Epithelial cell of prostate (primary cell): Measurements from ENCODE around the gene ANXA2R.
"Not testable (repeated sequence)": the region's sequence is repeated elsewhere in the genome, so short reads cannot be mapped to it uniquely, and the experiment has no call there.

Experiments used
- DNase-seq: peaks from one replicate; pipeline ENCODE4 v3.0.0-alpha.2; 2011; ENCODE audit warnings: low read depth, low spot score
- H3K27ac ChIP-seq: fragments of 450-650 bp; 2 replicates; pipeline ENCODE4 v1.5.1; 2017; ENCODE audit warnings: mild to moderate bottlenecking

ANXA2R gene

GRCh38 chr5:43061352-43062075, 21.4 kb upstream of the ANXA2R start:
- no peak for DNase-seq
- no peak overlapping the region for H3K27ac ChIP-seq

GRCh38 chr5:43060020-43060419, 19.9 kb upstream of the ANXA2R start:
- not testable (repeated sequence) for H3K27ac ChIP-seq, DNase-seq

DNA sequence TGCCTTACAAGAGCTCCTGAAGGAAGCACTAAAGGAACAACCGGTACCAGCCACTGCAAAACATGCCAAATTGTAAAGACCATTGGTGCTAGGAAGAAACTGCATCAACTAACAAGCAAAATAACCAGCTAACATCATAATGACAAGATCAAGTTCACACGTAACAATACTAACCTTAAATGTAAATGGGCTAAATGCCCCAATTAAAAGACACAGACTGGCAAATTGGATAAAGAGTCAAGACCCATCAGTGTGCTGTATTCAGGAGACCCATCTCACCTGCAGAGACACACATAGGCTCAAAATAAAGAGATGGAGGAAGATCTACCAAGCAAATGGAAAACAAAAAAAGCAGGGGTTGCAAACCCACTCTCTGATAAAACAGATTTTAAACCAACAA, 15.0 kb upstream of the ANXA2R start:
- DNase-seq, H3K27ac ChIP-seq: not testable (repeated sequence)

- no peak overlapping the region for H3K27ac ChIP-seq
- DNase-seq: no peak
Measured at GRCh38 chr5:43051684-43052083, 11.6 kb upstream of the ANXA2R start.

- no peak overlapping the region for H3K27ac ChIP-seq
- DNase-seq: no peak
Measured at GRCh38 chr5:43050384-43050783, 10.3 kb upstream of the ANXA2R start.

DNA sequence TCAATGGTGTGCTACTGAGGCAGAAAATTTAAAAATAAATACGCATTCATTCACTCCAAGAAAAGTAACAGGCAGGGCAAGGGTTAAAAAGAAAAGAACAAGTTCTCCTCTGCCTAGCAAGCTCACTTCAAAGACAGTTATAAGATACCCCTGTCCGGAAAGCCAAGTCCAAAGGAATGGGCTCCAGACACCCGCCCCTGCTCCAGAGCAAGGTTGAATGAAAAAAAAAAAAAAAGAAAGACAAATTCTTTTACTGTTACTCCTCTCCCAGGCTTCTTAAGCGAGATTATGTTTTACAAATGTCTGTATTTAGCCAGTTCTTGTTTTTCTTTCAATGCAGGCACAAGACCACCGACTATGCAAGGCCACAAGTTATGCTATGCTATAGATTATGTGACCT, 9.1 kb upstream of the ANXA2R start:
- no peak overlapping the region for H3K27ac ChIP-seq
- DNase-seq: no peak

GRCh38 chr5:43046474-43046873, 6.4 kb upstream of the ANXA2R start:
- no peak for DNase-seq
- H3K27ac ChIP-seq: no peak overlapping the region

DNA sequence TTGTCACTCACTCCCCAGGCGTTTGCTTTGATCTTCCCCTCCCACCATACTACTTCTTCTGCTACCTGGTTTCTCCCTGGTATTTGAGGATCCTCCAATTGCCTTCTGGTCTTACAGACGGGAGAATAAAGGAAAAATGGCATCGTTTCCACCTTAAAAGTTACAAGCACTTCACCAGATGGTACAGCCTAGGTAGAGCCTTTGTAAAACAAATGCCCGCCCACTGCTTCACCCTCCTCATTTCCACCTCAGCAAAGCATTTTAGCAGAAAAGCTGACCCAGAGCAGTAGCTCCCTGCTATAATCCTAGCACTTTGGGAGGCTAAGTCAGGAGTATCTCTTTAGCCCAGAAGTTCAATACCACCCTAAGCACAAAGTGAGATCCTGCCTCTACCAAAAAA, 5.1 kb upstream of the ANXA2R start:
- no peak overlapping the region for H3K27ac ChIP-seq
- DNase-seq: no peak

DNA sequence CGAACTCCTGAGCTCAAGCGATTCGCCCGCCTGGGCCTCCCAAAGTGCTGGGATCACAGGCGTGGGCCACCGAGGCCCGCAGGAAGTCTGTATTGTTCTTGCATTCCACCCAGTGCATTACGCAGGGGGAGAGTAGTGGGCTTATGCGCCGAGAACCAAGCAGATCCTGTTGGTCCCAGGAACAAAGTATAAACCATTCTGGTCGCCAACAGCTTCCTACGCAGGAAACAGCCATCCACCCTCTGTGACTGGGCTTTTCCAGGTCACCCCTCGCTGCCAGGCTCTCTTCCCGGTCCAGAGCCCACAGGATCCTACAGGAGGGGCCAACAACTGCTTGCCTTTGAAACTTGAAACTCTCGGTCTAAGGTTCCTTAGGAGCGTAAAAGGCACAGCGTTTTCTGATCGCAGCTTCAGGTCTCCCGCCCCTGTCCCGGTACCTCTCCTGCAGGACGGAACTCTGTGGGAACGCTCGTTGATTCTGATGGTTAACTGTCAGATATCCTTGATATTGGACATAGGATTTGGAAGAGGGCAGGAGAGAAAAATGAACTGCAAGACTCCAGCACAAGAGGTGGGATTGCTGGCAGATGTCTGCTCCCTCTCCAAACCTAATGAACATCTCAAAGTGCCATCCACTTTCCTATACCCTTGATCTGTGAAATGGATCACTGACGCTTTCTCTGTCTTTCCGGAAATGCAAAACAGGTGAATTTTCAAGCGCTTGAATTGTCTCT, 4.2 kb upstream of the ANXA2R start:
- no peak for DNase-seq
- no peak overlapping the region for H3K27ac ChIP-seq

GRCh38 chr5:43043400-43043756, 3.3 kb upstream of the ANXA2R start:
- H3K27ac ChIP-seq: peak overlapping the region; percentile 74
- no peak for DNase-seq

- DNase-seq: no peak
Measured at GRCh38 chr5:43042626-43043399, 2.7 kb upstream of the ANXA2R start.

DNA sequence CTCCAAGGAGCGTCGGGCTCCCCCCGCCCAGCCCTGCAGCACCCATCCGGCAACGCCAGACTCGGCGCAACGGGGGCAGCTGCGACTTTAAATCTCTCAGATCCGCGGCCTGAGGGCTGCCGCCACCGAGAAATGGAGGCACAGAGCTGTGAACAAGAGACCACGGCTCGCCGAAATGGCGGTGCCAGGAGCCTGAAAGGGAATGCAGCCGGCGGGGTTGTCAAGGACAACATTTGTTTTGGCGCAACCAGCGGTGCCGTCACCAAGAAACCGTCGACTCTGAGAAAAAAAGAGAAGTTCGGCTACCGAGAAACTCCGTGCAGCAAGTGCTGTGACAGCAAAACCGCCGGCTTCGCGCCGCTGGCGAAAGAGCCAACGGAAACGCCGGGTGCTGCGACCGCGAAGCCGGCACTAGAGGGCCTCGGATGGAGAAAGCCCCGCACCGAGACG, 2.1 kb upstream of the ANXA2R start:
- peak overlapping the region; percentile 74 for H3K27ac ChIP-seq
- DNase-seq: no peak

More at GRCh38 chr5:43042626-43043399, 2.7 kb upstream of the ANXA2R start:
- peak overlapping the region; percentile 74 for H3K27ac ChIP-seq

GRCh38 chr5:43041669-43042175, 1.6 kb upstream of the ANXA2R start:
- peak overlapping the region; percentile 74 for H3K27ac ChIP-seq
- DNase-seq: no peak

DNA sequence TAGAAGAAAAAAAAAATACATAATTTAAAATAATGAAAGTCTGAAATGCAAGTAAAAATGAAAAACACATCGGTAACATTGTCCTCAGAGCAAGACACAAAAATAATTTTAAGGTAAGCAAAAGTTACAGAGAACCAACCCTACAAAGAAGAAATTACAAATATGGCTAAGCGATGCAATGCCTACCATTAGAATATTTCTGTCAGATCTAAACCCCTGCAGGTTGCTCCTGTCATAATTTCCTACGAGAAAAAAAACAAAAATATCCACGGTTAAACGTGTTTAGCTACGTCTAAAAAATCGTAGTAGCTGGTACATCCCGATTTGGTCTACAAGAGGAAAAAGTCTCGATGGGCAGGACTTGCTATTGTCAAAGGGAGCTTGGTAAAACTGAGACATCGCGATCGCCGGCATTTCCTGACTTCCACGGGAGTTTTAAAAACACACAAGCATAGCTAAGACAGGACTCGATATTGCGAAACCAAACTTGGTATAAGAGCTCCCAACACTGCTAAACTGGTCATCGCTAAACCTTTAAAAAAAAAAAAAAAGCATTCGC, 1.1 kb upstream of the ANXA2R start:
- no peak for DNase-seq
- H3K27ac ChIP-seq: peak overlapping the region; percentile 74

DNA sequence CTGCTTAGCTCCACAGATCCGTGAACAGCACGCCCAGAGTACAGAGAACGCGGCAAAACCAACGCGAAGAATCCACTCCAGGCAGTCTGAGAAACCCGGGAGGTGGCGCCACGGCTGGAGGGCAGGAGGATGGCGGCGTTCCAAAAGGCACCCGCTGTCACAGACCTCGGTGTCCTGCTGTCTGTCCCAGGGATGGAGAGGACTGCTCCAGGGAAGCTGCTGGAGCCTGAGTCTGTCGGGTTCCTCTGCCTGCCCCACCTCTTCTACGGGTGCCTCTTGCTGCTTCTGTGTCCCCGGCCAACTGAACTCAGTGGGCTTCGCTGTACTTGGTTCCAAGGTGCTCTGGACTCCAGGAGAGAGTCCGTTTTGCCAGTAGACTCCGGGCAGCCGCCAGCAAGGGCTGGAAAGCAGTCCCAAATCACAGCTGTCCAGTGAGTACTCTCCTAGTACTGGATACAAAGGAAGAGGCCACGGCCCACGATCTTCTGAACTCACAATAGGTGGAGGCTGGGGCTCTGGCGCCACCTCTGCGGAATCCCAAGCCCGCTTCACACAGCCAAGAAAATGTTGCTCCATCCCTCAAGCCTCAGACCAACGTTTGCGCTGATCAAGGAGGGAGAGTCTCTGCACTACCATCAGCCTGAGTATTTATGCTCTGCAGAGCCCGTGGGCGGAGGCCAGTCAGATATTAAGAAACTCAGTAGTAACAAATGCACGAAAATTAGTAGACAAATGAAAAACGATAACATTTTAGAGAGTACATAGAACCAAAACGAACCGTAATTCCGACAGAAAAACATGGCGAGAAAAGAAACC, 440 bp downstream of the ANXA2R start:
- DNase-seq: no peak

GRCh38 chr5:43039152-43039470, 1.0 kb downstream of the ANXA2R start:
- H3K27ac ChIP-seq: peak overlapping the region; percentile 74
- DNase-seq: no peak

More for the DNA sequence above, 440 bp downstream of the ANXA2R start:
- peak overlapping the region; percentile 74 for H3K27ac ChIP-seq

GRCh38 chr5:43038496-43038989, 1.6 kb downstream of the ANXA2R start:
- no peak overlapping the region for H3K27ac ChIP-seq
- DNase-seq: no peak

DNA sequence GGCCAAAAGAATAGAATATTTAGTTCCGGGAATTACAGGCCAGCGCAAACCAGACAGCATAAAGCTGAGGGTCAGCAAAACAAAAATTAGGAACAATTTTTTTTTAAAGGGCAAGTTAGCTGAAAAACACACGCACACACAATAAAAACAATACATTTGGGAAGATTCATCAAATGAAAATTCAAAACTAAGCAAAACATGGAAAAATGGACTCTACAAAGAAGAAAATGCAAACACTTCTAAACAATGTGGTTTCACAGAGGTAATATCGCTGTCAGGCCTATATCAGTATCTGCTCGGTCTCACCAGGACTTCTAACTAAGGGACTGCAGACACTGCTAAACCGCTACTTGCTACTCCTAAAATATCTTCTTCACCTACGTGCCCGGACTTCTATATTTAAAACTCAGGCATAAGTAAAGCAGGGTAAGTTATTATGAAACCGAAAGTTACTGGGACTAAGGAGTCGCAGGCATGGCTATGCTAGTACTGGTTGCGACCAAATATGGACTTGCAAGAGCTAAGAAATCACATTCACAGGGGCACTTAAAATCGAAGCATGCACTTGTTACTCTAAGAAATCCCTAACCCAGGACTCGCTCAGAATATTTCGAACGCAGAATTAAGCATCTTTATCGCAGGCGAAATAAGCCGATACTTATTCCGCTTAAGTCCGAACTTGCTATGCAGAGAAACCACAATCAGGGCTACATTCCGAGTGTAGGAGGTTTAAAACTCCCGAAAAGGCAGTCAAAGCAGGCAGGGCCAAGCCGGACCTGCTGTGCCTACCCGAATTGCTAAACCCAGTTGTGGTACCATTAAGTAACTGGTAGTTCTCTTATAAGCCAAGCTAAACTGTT, 2.3 kb downstream of the ANXA2R start:
- DNase-seq: no peak
- no peak overlapping the region for H3K27ac ChIP-seq
